HepG2 (cell line): Measurements from ENCODE around the gene ZBTB7C. TPM values are rescaled to one million over a fixed set of nuclear protein-coding genes. Genes with fewer than 3 reads are reported as not detected.

Experiments
- ATAC-seq: fragments of 200-7000 bp; cut with Tn5 transposase; 3 replicates; pipeline ENCODE4 v1.9.1; 2020; ENCODE audit warnings: mild to moderate bottlenecking, moderate library complexity
- BruUV-seq: library from RNA; stranded (reverse); fragments of 400-500 nt; replicated peaks from 2 replicates; lab custom pipeline; 2021; lab: Mats Ljungman, UMichigan
- CTCF ChIA-PET: fragments of 300-600 bp; formaldehyde crosslinking; extraction: SDS; loops from one replicate; lab custom pipeline; 2021; ENCODE audit warnings: low total read pairs, inconsistent platforms, low intra/inter-chr PET ratio; lab: Yijun Ruan, JAX
- POLR2A ChIA-PET: fragments of 350-600 bp; sonication (Branson Sonifier 250); formaldehyde crosslinking; loops from one replicate; lab custom pipeline; 2020; ENCODE audit warnings: antibody characterized with exemption, inconsistent platforms; lab: Yijun Ruan, JAX
- DNase-seq: peaks from one replicate; pipeline ENCODE4 v3.0.0-alpha.2; 2015; ENCODE audit warnings: low spot score
- FAIRE-seq: peaks from 3 replicates; lab custom pipeline; 2011; peaks lifted over from hg19 to GRCh38; lab: Jason Lieb, UNC
- H2AFZ ChIP-seq: one replicate; pipeline ENCODE4 v1.6.1; 2011; ENCODE audit warnings: low read length, inconsistent platforms
- H3K27ac ChIP-seq: fragments of 300-600 bp; 3 replicates; pipeline ENCODE4 v1.8.0; 2011; ENCODE audit warnings: mixed run types, mild to moderate bottlenecking, mixed read lengths, low read length, inconsistent platforms; ENCODE audit not compliant: insufficient read depth; ENCODE audit errors: extremely low read length
- H3K27me3 ChIP-seq, 2 experiments: fragments of 200-600 bp in 1 of 2; 2 replicates in 1 of 2; 3 replicates in 1 of 2; pipeline versions ENCODE4 v1.6.0 to v1.8.0; 2011; ENCODE audit warnings: low read length in 2 of 2, mild to moderate bottlenecking in 2 of 2, moderate library complexity in 2 of 2, inconsistent platforms in 1 of 2; ENCODE audit not compliant: insufficient read depth in 2 of 2, control insufficient read depth in 1 of 2
- H3K36me3 ChIP-seq, 2 experiments: fragments of 200-600 bp in 1 of 2; replicated peaks in 1 of 2; 2 replicates in 1 of 2; 3 replicates in 1 of 2; pipeline versions ENCODE4 v1.5.1 to v1.8.0; 2011; ENCODE audit warnings: low read length in 2 of 2, inconsistent platforms in 1 of 2; ENCODE audit not compliant: insufficient read depth in 2 of 2, control insufficient read depth in 1 of 2
- H3K4me1 ChIP-seq: 2 replicates; pipeline ENCODE4 v1.5.1; 2012; ENCODE audit warnings: low read length, inconsistent platforms; ENCODE audit not compliant: insufficient read depth
- H3K4me2 ChIP-seq: 2 replicates; pipeline ENCODE4 v1.6.0; 2011; ENCODE audit warnings: low read depth, low read length, inconsistent platforms
- H3K4me3 ChIP-seq, 3 experiments: fragments of 200-600 bp in 1 of 3; sonication (generic), shearing (Covaris generic) in 1 of 3; replicated peaks in 1 of 3; 2 replicates each; pipeline ENCODE4 v1.5.1; 2011 to 2016; ENCODE audit warnings: low read length in 3 of 3, inconsistent platforms in 2 of 3, low read depth in 2 of 3, mild to moderate bottlenecking in 2 of 3, control low read depth in 1 of 3, mixed read lengths in 1 of 3; ENCODE audit not compliant: insufficient read depth in 1 of 3
- H3K79me2 ChIP-seq: one replicate; pipeline ENCODE4 v1.6.1; 2011; ENCODE audit warnings: low read length, inconsistent platforms; ENCODE audit not compliant: insufficient read depth
- H3K9ac ChIP-seq: 2 replicates; pipeline ENCODE4 v1.6.0; 2011; ENCODE audit warnings: mild to moderate bottlenecking, low read depth, low read length, inconsistent platforms; ENCODE audit not compliant: insufficient read depth
- H3K9me3 ChIP-seq: 2 replicates; pipeline ENCODE4 v1.5.1; 2012; ENCODE audit warnings: mild to moderate bottlenecking, low read length
- H4K20me1 ChIP-seq: 2 replicates; pipeline ENCODE4 v1.6.0; 2011; ENCODE audit warnings: inconsistent platforms, mild to moderate bottlenecking, low read length, moderate library complexity; ENCODE audit not compliant: insufficient read depth
- ARNTL ChIP-seq: sonication (generic); formaldehyde crosslinking; IDR thresholded peaks from 2 replicates; pipeline ENCODE4 v1.4.0; 2020; ENCODE audit warnings: mild to moderate bottlenecking, missing genetic modification reagents
- DMTF1 ChIP-seq: sonication (generic); formaldehyde crosslinking; IDR thresholded peaks from 2 replicates; pipeline ENCODE4 v1.4.0; 2020; ENCODE audit warnings: mild to moderate bottlenecking, missing genetic modification reagents
- IKZF1 ChIP-seq: fragments of 450-650 bp; IDR thresholded peaks from 2 replicates; pipeline ENCODE4 v1.7.1; 2016
- JUND ChIP-seq: sonication (generic); formaldehyde crosslinking; IDR thresholded peaks from 2 replicates; pipeline ENCODE4 v1.8.0; 2022; ENCODE audit warnings: mild to moderate bottlenecking, missing genetic modification reagents
- MIXL1 ChIP-seq: IDR thresholded peaks from 2 replicates; pipeline ENCODE4 v1.6.1; 2016
- MTA1 ChIP-seq: sonication (generic); formaldehyde crosslinking; IDR thresholded peaks from 2 replicates; pipeline ENCODE4 v1.4.0; 2020; ENCODE audit warnings: missing genetic modification reagents, mild to moderate bottlenecking, borderline replicate concordance
- NFIC ChIP-seq: IDR thresholded peaks from 2 replicates; pipeline ENCODE4 v1.6.1; 2012; ENCODE audit warnings: mild to moderate bottlenecking, low read length, inconsistent platforms
- NRL ChIP-seq: sonication (generic); formaldehyde crosslinking; IDR thresholded peaks from 2 replicates; pipeline ENCODE4 v1.5.0; 2020; ENCODE audit warnings: missing genetic modification reagents, mild to moderate bottlenecking, moderate library complexity, borderline replicate concordance
- RXRA ChIP-seq: sonication (generic); formaldehyde crosslinking; IDR thresholded peaks from 2 replicates; pipeline ENCODE4 v1.5.1; 2020; ENCODE audit warnings: missing genetic modification reagents
- SIN3B ChIP-seq: fragments of 150-350 bp; IDR thresholded peaks from 2 replicates; pipeline ENCODE4 v1.6.1; 2014; ENCODE audit warnings: low read length
- ZBTB42 ChIP-seq: sonication (generic); formaldehyde crosslinking; IDR thresholded peaks from 2 replicates; pipeline ENCODE4 v1.5.0; 2020; ENCODE audit warnings: mild to moderate bottlenecking, missing genetic modification reagents
- ZEB1 ChIP-seq: IDR thresholded peaks from 2 replicates; pipeline ENCODE4 v1.6.1; 2012; ENCODE audit warnings: mild to moderate bottlenecking, low read depth, inconsistent platforms; ENCODE audit not compliant: insufficient replicate concordance
- ZNF142 ChIP-seq: sonication (generic); formaldehyde crosslinking; IDR thresholded peaks from 2 replicates; pipeline ENCODE4 v1.4.0; 2020; ENCODE audit warnings: missing genetic modification reagents
- ZNF496 ChIP-seq: sonication (generic); formaldehyde crosslinking; IDR thresholded peaks from 2 replicates; pipeline ENCODE4 v1.8.1; 2023; ENCODE audit warnings: mild to moderate bottlenecking, moderate library complexity, missing genetic modification reagents; ENCODE audit not compliant: insufficient replicate concordance
- ZNF782 ChIP-seq: sonication (generic); formaldehyde crosslinking; IDR thresholded peaks from 2 replicates; pipeline ENCODE4 v1.4.0; 2020; ENCODE audit warnings: missing genetic modification reagents, mild to moderate bottlenecking, borderline replicate concordance
- ZNF841 ChIP-seq: sonication (generic); formaldehyde crosslinking; IDR thresholded peaks from 2 replicates; pipeline ENCODE4 v1.8.1; 2023; ENCODE audit warnings: missing genetic modification reagents, borderline replicate concordance
- WGBS: methylation state at CpG from one replicate; pipeline ENCODE4 v1.1.6; 2017; ENCODE audit warnings: low lambda C conversion rate; 5-methylcytosine and 5-hydroxymethylcytosine counted together
- in situ Hi-C: cut with HindIII; loops from 2 replicates; pipeline ENCODE4 v1.10.0; 2017; ENCODE audit warnings: low pct_unique_long_range_greater_than_20kb; ENCODE audit not compliant: extremely low pct_ligation_motif_present
- intact Hi-C: fragments of 100-400 bp; cut with micrococcal nuclease; formaldehyde crosslinking; loops from one replicate; pipeline ENCODE4 v1.10.0; 2022; ENCODE audit not compliant: unreplicated experiment
- polyA plus RNA-seq, 8 experiments: library from polyadenylated mRNA; depleted of rRNA in 3 of 8; stranded (reverse) in 7 of 8; unstranded in 1 of 8; fragments of >200 nt; fragmentation: Illumina TruSeq in 4 of 8; extraction: Trizol in 4 of 8; gene quantifications; 2 replicates each; pipeline versions ENCODE4 v1.2.1 to v1.2.3, GENCODE V29; 2011 to 2016; ENCODE audit warnings: low read depth in 4 of 8, missing spikeins in 1 of 8, mixed read lengths in 1 of 8; ENCODE audit not compliant: insufficient read depth in 1 of 8
- total RNA-seq, 5 experiments: library from RNA; depleted of rRNA; stranded (reverse); fragments of >200 nt; fragmentation: Illumina TruSeq; extraction: Trizol; gene quantifications; 2 replicates each; pipeline ENCODE4 v1.2.3, GENCODE V29; 2016; ENCODE audit warnings: low read depth in 1 of 5

The ZBTB7C gene
- total and polyA plus RNA-seq, 2 of the 13 experiments (the other 11 are each of a cell fraction or from before 2014, with no cell fraction given), result 0.01 to 0.04 TPM

- intact Hi-C loops, result no loop called here
- no TSS peak for BruUV-seq
- in situ Hi-C loops, result no loop called here
- no peaks in the 10 kb centered on the region for H3K9me3 ChIP-seq
- no peak overlapping the region for H3K27ac ChIP-seq
- ChIA-PET POLR2A (no interaction called here), CTCF (no interaction called here)
- H3K79me2 ChIP-seq, result no peaks in the 10 kb centered on the region
- H3K4me3 ChIP-seq, result no peak overlapping the region
- H3K27me3 ChIP-seq, result no peaks in the 10 kb centered on the region; a peak in 2 of 5 replicates
- 7% methylated on average over 6 of the region's 9 CpGs for WGBS
- H4K20me1 ChIP-seq, result no peaks in the 10 kb centered on the region
- FAIRE-seq (no peak), ATAC-seq (no peak), DNase-seq (no peak)
- H3K4me1 ChIP-seq, result no peaks in the 10 kb centered on the region
- H3K36me3 ChIP-seq, result no peaks in the 10 kb centered on the region
- no peak overlapping the region for H3K4me2 ChIP-seq
- H3K9ac ChIP-seq, result no peak overlapping the region
- H2AFZ ChIP-seq, result no peak overlapping the region
- TF ChIP-seq MIXL1 (no peak), NRL (no peak), ZNF782 (CRISPR knock-in tag) (no peak), ZNF841 (CRISPR knock-in tag) (no peak), ZNF496 (CRISPR knock-in tag) (no peak), MTA1 (CRISPR knock-in tag) (no peak), SIN3B (no peak), JUND (CRISPR knock-in tag) (no peak), ZBTB42 (no peak), NFIC (no peak), ARNTL (CRISPR knock-in tag) (no peak), IKZF1 (no peak), DMTF1 (no peak), ZNF142 (CRISPR knock-in tag) (no peak), RXRA (CRISPR knock-in tag) (no peak), ZEB1 (no peak)
These were observed 193.1 kb downstream of the ZBTB7C start for GRCh38 chr18:48215876-48216638.
